Hematopoietic multipotent progenitor cell treated with erythropoietin and hydrocortisone succinate and interleukin-3 and kit ligand, for 6 days (in vitro differentiated cells): ENCODE results near the gene MILR1.
"Not testable (repeated sequence)": the region's sequence is repeated elsewhere in the genome, so short reads cannot be mapped to it uniquely, and the experiment has no call there.

Experiments used
- DNase-seq: peaks from one replicate; pipeline ENCODE4 v3.0.0-alpha.2; 2015

Gene MILR1

GRCh38 chr17:64480951-64481350, 32.0 kb downstream of the MILR1 start:
- no peak for DNase-seq

DNA sequence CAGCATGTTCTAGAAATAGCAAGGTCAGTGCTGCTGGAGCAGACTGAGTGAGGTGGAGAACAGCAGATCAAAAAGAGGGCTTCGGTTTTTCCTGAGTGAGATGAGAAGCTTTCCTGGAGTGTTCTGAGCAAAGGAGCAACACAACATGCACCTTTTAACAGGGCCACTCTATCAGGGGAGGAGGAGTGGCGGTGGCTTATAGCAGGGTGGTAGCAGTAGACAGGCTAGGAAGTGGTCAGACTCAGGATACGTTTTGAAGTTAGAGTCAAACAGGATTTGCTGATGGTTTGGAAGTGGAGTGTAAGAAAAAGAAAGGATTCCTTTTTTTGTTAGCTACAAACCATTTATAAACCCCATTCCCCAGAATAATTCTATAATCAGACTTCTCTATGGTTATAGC, 35.5 kb downstream of the MILR1 start:
- DNase-seq = no peak

- DNase-seq = no peak
Observed at GRCh38 chr17:64488301-64488700, 39.4 kb downstream of the MILR1 start.

GRCh38 chr17:64491034-64491860, 42.3 kb downstream of the MILR1 start:
- DNase-seq = peak; percentile 79

GRCh38 chr17:64491994-64492393, 43.1 kb downstream of the MILR1 start:
- no peak for DNase-seq

- DNase-seq = peak; percentile 77
Observed at GRCh38 chr17:64492481-64493109, 43.7 kb downstream of the MILR1 start.

- no peak for DNase-seq
Observed at GRCh38 chr17:64494121-64494520, 45.2 kb downstream of the MILR1 start.

- not testable (repeated sequence) for DNase-seq
Observed at GRCh38 chr17:64495300-64495699, 46.4 kb downstream of the MILR1 start.

GRCh38 chr17:64496348-64496785, 47.5 kb downstream of the MILR1 start:
- DNase-seq = no peak

- DNase-seq = peak; percentile 96
Observed at GRCh38 chr17:64496786-64497564, 48.1 kb downstream of the MILR1 start, which contains the start of gene POLG2. TSS of gene POLG2 (minus strand) at chr17:64497054. CDS start at chr17:64496968, 86 bp downstream.

DNA sequence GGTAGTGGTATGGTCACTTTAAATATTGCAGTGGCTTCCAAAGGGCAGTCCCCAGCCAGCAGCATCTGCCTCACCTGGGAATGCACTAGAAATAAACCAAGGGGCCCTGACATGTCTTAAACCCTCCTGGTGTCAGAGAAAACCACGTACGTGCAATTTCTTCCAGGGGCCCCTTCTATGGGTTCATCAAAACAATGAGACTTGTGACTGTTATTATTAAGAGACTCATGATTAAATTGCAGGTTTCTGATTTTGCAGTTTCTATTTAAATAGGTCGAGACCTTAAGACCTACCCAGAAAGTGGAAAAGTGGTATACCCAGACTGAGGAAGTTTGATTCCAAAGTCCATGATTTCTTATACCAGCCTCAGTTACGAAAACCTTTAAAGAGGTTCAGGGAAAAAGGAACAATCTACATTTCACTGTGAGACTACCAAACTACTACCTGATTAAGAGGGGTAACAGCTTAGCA, 48.7 kb downstream of the MILR1 start:
- no peak for DNase-seq

DNA sequence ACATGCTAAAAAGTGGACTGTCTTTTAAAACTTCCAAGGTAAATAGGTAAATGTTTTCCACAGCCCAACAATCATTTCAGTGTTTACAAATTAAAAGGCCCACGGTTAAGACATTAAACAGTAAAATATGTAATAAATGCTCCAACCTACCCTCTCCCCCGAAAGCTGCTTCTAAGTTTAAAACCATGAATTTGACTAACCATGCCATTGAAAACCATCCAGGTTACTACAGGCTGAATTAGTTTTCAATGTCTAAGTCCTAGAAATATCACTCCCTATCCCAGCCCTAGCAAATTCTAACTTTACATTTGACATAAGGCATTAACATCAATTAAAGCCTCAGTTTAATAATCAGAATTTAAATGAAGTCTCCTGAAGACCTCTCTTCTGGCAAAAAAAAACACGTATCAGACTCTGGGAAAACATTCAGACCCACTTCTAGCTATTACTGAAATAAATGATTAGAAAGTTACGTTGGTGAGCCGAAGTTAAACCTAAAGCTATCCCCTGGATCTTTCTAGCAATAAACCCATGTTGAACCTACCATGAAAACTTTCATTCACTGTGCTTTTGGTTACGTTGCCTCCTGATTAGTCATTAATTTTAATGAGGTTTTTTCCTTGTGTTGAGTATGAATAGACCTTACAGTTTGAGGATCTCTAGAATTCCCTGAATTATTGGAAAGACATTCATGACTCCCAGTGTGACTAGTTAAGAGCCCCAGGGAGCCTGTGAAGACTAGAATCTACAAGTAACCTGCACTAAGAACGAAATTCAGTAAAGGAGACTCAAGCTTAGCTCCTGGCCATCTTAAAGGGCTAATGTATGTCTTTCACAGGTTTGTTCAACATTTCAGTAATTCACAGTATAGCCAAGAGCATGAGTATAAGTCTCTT, 49.6 kb downstream of the MILR1 start:
- peak; percentile 15 for DNase-seq

GRCh38 chr17:64499805-64500486, 51.0 kb downstream of the MILR1 start:
- no peak for DNase-seq

DNA sequence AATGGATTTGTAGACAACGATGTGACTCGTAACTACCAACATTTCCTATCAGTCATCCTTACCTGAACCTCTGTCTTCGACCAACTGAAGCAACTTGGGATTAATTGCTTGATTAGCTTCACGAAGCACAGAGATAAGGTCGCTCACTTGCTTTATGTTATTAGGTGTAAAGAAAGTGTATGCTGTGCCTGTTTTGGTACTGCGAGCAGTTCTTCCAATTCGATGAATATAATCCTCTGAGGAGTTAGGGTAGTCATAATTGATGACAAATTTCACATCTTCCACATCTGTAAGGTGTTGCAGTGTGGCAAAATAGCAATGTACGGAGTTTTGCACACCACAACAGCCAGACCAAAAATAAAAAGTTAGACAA, 51.6 kb downstream of the MILR1 start:
- no peak for DNase-seq

DNA sequence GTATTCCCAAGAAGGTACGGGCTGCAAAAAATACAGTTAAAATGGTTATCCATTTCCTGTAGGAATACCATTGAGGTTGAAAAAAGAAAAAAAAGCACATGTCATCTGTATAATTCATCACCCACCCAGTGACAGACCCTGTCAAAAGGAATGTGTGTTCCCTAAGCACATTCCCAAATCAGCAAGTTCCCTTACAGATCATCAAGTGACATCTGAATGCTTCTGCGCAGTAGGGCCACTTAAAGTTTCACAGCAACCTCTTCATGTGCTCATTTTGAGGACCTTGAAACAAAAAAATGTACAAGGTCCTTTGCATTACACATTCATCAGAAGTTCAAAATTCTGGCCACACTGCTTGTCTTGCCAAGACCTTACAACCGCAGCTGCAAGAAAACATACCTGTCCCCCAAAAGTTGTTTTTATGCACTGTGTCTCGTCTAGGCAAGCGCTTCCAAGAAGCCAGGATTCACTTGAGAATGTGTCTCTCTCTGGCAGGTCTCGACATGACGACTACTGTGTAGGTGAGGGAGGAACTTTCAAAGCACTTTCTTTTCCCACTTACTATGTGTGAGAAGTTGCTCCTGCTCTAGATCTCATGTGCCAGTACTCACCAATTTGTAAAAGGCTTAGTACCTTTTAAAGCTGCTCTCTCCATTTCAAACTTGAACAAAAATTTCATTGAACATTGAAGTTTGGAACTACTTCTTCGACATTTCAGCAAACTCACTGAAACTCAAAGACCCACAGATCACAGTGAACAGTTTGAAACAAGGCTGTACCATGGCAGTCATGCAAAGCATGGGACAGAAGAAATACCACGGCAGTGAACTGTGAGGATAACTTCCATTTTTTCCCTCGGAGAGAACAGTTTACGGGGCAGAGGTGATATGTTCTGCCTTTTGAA, 52.2 kb downstream of the MILR1 start:
- DNase-seq = no peak

DNA sequence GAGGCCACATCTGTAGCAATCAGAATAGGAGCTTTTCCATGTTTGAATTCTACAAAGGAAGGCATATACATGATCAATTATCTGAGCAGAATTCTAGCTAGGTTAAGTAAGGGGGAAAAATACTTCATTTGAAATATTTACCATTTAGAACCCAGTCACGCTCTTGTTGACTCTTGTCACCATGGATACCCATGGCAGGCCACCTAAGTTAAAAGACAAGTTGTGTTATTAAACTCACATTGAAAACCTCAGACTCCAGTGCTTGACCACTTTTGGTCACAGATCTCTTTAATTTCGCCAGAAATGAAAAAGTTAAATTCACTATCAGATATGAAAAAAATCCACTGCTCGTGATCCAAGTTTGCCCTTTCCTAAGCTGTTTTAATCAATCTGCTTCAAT, 53.1 kb downstream of the MILR1 start:
- no peak for DNase-seq

GRCh38 chr17:64502809-64503208, 53.9 kb downstream of the MILR1 start:
- DNase-seq = no peak

DNA sequence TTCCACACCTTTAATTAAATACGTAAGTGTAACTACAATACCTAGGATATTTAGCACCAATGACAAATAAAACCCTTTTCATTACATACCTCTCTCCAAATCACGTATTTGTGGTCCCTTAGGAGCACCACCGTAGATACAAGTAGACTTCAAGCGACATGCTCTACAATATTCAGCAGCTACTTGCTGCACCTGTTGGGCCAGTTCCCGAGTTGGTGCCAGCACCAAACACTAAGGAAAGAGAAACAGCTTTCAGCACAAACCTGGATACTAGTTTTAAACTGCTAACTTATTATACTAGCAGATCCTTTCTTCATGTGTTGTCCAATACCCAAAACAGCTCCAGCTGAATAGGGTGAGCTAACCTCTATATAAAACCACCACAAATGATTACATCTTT, 54.4 kb downstream of the MILR1 start:
- no peak for DNase-seq

- DNase-seq = no peak
Observed at GRCh38 chr17:64503821-64504768, 55.2 kb downstream of the MILR1 start.
